GM23338 (cell line): ENCODE data around the gene POU2F3. TPM values are rescaled to one million over a fixed set of nuclear protein-coding genes. Genes with fewer than 3 reads are reported as not detected.
A peak's percentile ranks its signal among the peaks of the same experiment; 100 is the strongest.

Source experiments
- ATAC-seq: fragments of 200-7000 bp; cut with Tn5 transposase; 3 replicates; pipeline ENCODE4 v1.9.1; 2020
- DNase-seq: peaks from one replicate; pipeline ENCODE4 v3.0.0-alpha.2; 2015; ENCODE audit warnings: low spot score
- H2AFZ ChIP-seq: fragments of 200-600 bp; sonication (generic); 2 replicates; pipeline ENCODE4 v1.8.0; 2016; ENCODE audit warnings: antibody characterized with exemption, mild to moderate bottlenecking, moderate library complexity
- H3F3A ChIP-seq: fragments of 200-600 bp; sonication (generic); replicated peaks from 2 replicates; pipeline ENCODE4 v1.8.0; 2017; ENCODE audit warnings: antibody characterized with exemption, mixed run types, low read depth
- H3K27ac ChIP-seq: fragments of 200-600 bp; sonication (generic); 2 replicates; pipeline ENCODE4 v1.6.1; 2016; ENCODE audit warnings: low read depth
- H3K27me3 ChIP-seq: fragments of 200-600 bp; sonication (generic); 2 replicates; pipeline ENCODE4 v1.8.0; 2016; ENCODE audit warnings: mild to moderate bottlenecking, mixed run types, moderate library complexity; ENCODE audit not compliant: insufficient read depth
- H3K36me3 ChIP-seq: fragments of 200-600 bp; sonication (generic); 2 replicates; pipeline ENCODE4 v1.8.0; 2016; ENCODE audit warnings: mild to moderate bottlenecking; ENCODE audit not compliant: insufficient read depth
- H3K4me1 ChIP-seq: fragments of 200-600 bp; sonication (generic); 2 replicates; pipeline ENCODE4 v1.8.0; 2016; ENCODE audit warnings: mild to moderate bottlenecking, moderate library complexity; ENCODE audit not compliant: insufficient read depth
- H3K4me2 ChIP-seq: fragments of 200-600 bp; sonication (generic); 2 replicates; pipeline ENCODE4 v1.7.1; 2017; ENCODE audit warnings: mixed run types
- H3K4me3 ChIP-seq: fragments of 200-600 bp; sonication (generic); 2 replicates; pipeline ENCODE4 v1.6.1; 2016; ENCODE audit warnings: mixed run types
- H3K79me2 ChIP-seq: fragments of 200-600 bp; sonication (generic); replicated peaks from 2 replicates; pipeline ENCODE4 v1.8.0; 2017; ENCODE audit warnings: mild to moderate bottlenecking; ENCODE audit not compliant: insufficient read depth
- H3K9me2 ChIP-seq: fragments of 200-600 bp; sonication (generic); 2 replicates; pipeline ENCODE4 v1.8.0; 2017; ENCODE audit not compliant: insufficient read depth
- H4K20me1 ChIP-seq: fragments of 200-600 bp; sonication (generic); replicated peaks from 2 replicates; pipeline ENCODE4 v1.8.0; 2017; ENCODE audit warnings: mild to moderate bottlenecking; ENCODE audit not compliant: insufficient read depth
- H3K27ac Mint-ChIP-seq: 2 replicates; pipeline ENCODE4 v1.8.0; 2020; ENCODE audit warnings: inconsistent platforms, mild to moderate bottlenecking, moderate library complexity, mixed read lengths
- H3K27me3 Mint-ChIP-seq: 3 replicates; pipeline ENCODE4 v1.8.0; 2022; ENCODE audit warnings: low read depth, mild to moderate bottlenecking, moderate library complexity, mixed read lengths, inconsistent platforms; ENCODE audit not compliant: insufficient read depth, poor library complexity
- H3K36me3 Mint-ChIP-seq: 3 replicates; pipeline ENCODE4 v1.8.0; 2021; ENCODE audit warnings: low read depth, mild to moderate bottlenecking, inconsistent platforms, moderate library complexity, mixed read lengths
- H3K4me1 Mint-ChIP-seq: 3 replicates; pipeline ENCODE4 v1.8.0; 2020; ENCODE audit warnings: mild to moderate bottlenecking, inconsistent platforms, mixed read lengths
- H3K4me3 Mint-ChIP-seq: 3 replicates; pipeline ENCODE4 v1.8.0; 2021; ENCODE audit warnings: moderate library complexity, mild to moderate bottlenecking, inconsistent platforms, mixed read lengths
- H3K9me3 Mint-ChIP-seq: 3 replicates; pipeline ENCODE4 v1.8.0; 2020; ENCODE audit warnings: moderate library complexity, mild to moderate bottlenecking, inconsistent platforms, mixed read lengths
- CREB1 ChIP-seq: fragments of 250-450 bp; sonication (Bioruptor Pico); IDR thresholded peaks from 2 replicates; pipeline ENCODE4 v1.5.0; 2020; ENCODE audit warnings: low read depth, mild to moderate bottlenecking, moderate library complexity
- EZH2 ChIP-seq: fragments of 200-600 bp; sonication (generic); IDR thresholded peaks from one replicate; pipeline ENCODE4 v1.8.0; 2017; ENCODE audit warnings: antibody characterized with exemption, mild to moderate bottlenecking, low read depth; ENCODE audit not compliant: unreplicated experiment
- EZH2phosphoT487 ChIP-seq: fragments of 200-600 bp; sonication (generic); IDR thresholded peaks from one replicate; pipeline ENCODE4 v1.8.1; 2018; ENCODE audit warnings: antibody characterized with exemption; ENCODE audit not compliant: unreplicated experiment
- JUNB ChIP-seq: IDR thresholded peaks from one replicate; pipeline ENCODE4 v1.6.1; 2016; ENCODE audit warnings: antibody characterized with exemption; ENCODE audit not compliant: unreplicated experiment
- NANOG ChIP-seq: IDR thresholded peaks from 2 replicates; pipeline ENCODE4 v1.6.1; 2016; ENCODE audit warnings: antibody characterized with exemption, borderline replicate concordance
- POLR2AphosphoS5 ChIP-seq: IDR thresholded peaks from 2 replicates; pipeline ENCODE4 v1.6.1; 2016; ENCODE audit warnings: antibody characterized with exemption, low read depth
- STAT1 ChIP-seq: IDR thresholded peaks from one replicate; pipeline ENCODE4 v1.6.1; 2016; ENCODE audit warnings: antibody characterized with exemption; ENCODE audit not compliant: unreplicated experiment
- ZNF114 ChIP-seq: fragments of 250-450 bp; sonication (Bioruptor Pico); IDR thresholded peaks from 2 replicates; pipeline ENCODE4 v1.5.0; 2020; ENCODE audit warnings: mild to moderate bottlenecking, moderate library complexity
- ZNF331 ChIP-seq: fragments of 250-450 bp; sonication (Bioruptor Pico); IDR thresholded peaks from 2 replicates; pipeline ENCODE4 v1.5.0; 2020; ENCODE audit warnings: low read depth, mild to moderate bottlenecking, moderate library complexity
- polyA plus RNA-seq: library from polyadenylated mRNA; unstranded; fragments of >200 nt; fragmentation: Nextera tagmentation; extraction: Ambion mirVana; gene quantifications from 2 replicates; pipeline ENCODE4 v1.2.1, GENCODE V29; 2016
- total RNA-seq: library from RNA; depleted of rRNA; stranded (reverse); fragments of >200 nt; shearing (Covaris generic); gene quantifications from 2 replicates; pipeline ENCODE4 v1.2.3, GENCODE V29; 2014
- TF ChIP-seq, protein P1 (sequence below): IDR thresholded peaks from one replicate; pipeline ENCODE4 v1.6.1; 2018; ENCODE audit warnings: antibody characterized with exemption; ENCODE audit not compliant: unreplicated experiment
- TF ChIP-seq, protein P2 (sequence below), 2 experiments: fragments of 200-600 bp in 1 of 2; sonication (generic) in 1 of 2; conservative IDR thresholded peaks; 2 replicates each; pipeline versions ENCODE4 v1.5.1 to v1.6.1; 2016 to 2017; ENCODE audit warnings: antibody characterized with exemption in 2 of 2, low read depth in 2 of 2, mild to moderate bottlenecking in 2 of 2, moderate library complexity in 1 of 2

POU2F3 gene
- total and polyA plus RNA-seq, 2 experiments from 2014 or later = 0.45 to 0.79 TPM

DNA sequence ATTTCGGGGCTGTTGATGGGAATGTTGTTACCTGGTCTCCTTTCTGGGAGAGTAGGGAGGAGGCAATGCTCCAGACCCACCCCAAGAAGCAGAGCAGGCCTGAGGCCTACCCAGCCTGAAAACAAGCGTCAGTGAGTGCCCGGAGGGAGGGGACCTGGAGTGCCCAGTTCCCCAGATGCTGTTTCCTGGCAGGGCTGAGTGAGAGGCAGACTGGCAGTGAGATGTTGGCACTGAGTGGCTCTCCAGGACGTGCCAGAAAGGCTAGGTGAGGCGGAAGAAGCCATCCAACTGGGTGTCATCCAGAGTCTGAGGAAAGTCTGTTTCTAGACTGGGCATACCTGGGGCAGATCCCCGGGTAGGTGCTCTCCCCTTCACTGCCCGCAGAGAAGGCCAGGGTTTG, 1.3 kb downstream of the POU2F3 start (continued):
- TF ChIP-seq, protein P1, sequence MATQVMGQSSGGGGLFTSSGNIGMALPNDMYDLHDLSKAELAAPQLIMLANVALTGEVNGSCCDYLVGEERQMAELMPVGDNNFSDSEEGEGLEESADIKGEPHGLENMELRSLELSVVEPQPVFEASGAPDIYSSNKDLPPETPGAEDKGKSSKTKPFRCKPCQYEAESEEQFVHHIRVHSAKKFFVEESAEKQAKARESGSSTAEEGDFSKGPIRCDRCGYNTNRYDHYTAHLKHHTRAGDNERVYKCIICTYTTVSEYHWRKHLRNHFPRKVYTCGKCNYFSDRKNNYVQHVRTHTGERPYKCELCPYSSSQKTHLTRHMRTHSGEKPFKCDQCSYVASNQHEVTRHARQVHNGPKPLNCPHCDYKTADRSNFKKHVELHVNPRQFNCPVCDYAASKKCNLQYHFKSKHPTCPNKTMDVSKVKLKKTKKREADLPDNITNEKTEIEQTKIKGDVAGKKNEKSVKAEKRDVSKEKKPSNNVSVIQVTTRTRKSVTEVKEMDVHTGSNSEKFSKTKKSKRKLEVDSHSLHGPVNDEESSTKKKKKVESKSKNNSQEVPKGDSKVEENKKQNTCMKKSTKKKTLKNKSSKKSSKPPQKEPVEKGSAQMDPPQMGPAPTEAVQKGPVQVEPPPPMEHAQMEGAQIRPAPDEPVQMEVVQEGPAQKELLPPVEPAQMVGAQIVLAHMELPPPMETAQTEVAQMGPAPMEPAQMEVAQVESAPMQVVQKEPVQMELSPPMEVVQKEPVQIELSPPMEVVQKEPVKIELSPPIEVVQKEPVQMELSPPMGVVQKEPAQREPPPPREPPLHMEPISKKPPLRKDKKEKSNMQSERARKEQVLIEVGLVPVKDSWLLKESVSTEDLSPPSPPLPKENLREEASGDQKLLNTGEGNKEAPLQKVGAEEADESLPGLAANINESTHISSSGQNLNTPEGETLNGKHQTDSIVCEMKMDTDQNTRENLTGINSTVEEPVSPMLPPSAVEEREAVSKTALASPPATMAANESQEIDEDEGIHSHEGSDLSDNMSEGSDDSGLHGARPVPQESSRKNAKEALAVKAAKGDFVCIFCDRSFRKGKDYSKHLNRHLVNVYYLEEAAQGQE = no peak
- no peak for TF ChIP-seq ZNF114
- TF ChIP-seq NANOG = no peak
- no peak for TF ChIP-seq CREB1 (CRISPR knock-in tag)
- TF ChIP-seq ZNF331 (CRISPR knock-in tag) = no peak
- no peak for TF ChIP-seq JUNB
- TF ChIP-seq, protein P2, sequence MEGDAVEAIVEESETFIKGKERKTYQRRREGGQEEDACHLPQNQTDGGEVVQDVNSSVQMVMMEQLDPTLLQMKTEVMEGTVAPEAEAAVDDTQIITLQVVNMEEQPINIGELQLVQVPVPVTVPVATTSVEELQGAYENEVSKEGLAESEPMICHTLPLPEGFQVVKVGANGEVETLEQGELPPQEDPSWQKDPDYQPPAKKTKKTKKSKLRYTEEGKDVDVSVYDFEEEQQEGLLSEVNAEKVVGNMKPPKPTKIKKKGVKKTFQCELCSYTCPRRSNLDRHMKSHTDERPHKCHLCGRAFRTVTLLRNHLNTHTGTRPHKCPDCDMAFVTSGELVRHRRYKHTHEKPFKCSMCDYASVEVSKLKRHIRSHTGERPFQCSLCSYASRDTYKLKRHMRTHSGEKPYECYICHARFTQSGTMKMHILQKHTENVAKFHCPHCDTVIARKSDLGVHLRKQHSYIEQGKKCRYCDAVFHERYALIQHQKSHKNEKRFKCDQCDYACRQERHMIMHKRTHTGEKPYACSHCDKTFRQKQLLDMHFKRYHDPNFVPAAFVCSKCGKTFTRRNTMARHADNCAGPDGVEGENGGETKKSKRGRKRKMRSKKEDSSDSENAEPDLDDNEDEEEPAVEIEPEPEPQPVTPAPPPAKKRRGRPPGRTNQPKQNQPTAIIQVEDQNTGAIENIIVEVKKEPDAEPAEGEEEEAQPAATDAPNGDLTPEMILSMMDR (conservative IDR thresholded peaks at IDR 0.05; ENCODE audit: low read depth in 2 of 2) = no peak
- TF ChIP-seq POLR2AphosphoS5 = no peak
- no peak for TF ChIP-seq EZH2phosphoT487
- TF ChIP-seq STAT1 = no peak

DNA sequence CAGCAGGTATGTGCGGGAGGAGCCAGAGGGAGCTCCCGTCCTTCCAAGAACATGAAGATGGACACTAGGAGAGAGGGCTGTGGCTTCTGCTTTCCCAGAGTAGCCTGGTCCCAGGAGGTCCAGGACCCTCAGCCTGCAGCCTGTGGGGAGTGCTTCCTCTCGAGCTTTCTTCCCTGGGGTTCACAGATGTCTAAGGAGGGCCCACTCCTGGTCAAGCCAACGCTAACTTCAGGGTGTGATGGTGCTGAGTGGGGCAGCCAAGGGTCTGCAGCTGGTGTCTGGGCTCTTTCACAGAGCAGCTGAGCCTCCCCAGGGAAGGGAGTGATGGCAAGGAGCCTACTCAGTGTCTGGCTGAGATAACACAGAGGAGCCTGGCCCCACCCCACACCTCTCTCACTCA, 3.3 kb downstream of the POU2F3 start:
- H3K27ac Mint-ChIP-seq = no peak overlapping the region
- no peaks in the 10 kb centered on the region; the same call in 2 of the 3 replicates for H3K36me3 Mint-ChIP-seq
- ATAC-seq = no peak
- Histone ChIP-seq H3K4me3 (no peak overlapping the region), H3K4me2 (no peak overlapping the region), H3K27me3 (peaks cover 36% of the 10 kb centered on the region), H3K9me2 (no peaks in the 10 kb centered on the region), H3K36me3 (no peaks in the 10 kb centered on the region), H4K20me1 (no peaks in the 10 kb centered on the region), H3K79me2 (no peaks in the 10 kb centered on the region), H3K4me1 (peaks cover 30% of the 10 kb centered on the region), H2AFZ (no peak overlapping the region), H3K27ac (no peak overlapping the region), H3F3A (no peaks in the 10 kb centered on the region)
- H3K9me3 Mint-ChIP-seq = no peaks in the 10 kb centered on the region
- DNase-seq = no peak
- H3K27me3 Mint-ChIP-seq = peaks cover 42% of the 10 kb centered on the region
- H3K4me1 Mint-ChIP-seq = peaks cover 43% of the 10 kb centered on the region
- H3K4me3 Mint-ChIP-seq = no peak overlapping the region
- TF ChIP-seq, protein P1 = no peak
- TF ChIP-seq ZNF331 (CRISPR knock-in tag) (no peak), EZH2 (no peak), JUNB (no peak), CREB1 (CRISPR knock-in tag) (no peak), ZNF114 (no peak)
- TF ChIP-seq, protein P2 (conservative IDR thresholded peaks at IDR 0.05; ENCODE audit: low read depth in 2 of 2) = peak in 1 of 2 experiments; percentile 11; a peak in 1 of 4 replicates
